T-helper 1 cell (primary cell): ENCODE data around the gene INSM1.

Experiments used
- DNase-seq, 5 donors: peaks; one replicate each; pipeline ENCODE4 v3.0.0-alpha.2; 2012 to 2020

INSM1 gene

GRCh38 chr20:20362774-20363433 lies 5.0 kb upstream of the INSM1 start:
- DNase-seq, result no peak

DNA sequence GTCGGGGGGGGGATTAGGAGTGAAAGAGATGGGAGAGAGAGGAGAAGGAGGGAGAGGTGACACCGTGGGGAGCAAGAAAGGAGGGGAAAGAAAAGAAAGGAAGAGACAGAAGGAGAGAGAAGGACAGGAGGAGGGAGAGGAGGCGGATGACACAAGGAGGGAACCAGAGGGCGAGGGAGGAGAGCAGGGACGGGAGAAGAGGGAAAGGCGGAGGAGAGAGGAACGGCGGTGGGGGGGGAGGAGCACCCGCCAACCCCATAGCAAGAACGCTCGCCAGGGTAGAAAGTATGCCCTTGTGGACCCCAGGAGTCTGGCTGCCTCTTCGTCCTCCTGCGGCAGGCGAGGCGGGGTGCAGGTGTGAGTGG lies 4.5 kb upstream of the INSM1 start:
- DNase-seq, result no peak

- DNase-seq, result no peak
Observed at GRCh38 chr20:20363799-20364592, 3.9 kb upstream of the INSM1 start.

GRCh38 chr20:20364593-20365479 lies 3.1 kb upstream of the INSM1 start:
- DNase-seq, result no peak

DNA sequence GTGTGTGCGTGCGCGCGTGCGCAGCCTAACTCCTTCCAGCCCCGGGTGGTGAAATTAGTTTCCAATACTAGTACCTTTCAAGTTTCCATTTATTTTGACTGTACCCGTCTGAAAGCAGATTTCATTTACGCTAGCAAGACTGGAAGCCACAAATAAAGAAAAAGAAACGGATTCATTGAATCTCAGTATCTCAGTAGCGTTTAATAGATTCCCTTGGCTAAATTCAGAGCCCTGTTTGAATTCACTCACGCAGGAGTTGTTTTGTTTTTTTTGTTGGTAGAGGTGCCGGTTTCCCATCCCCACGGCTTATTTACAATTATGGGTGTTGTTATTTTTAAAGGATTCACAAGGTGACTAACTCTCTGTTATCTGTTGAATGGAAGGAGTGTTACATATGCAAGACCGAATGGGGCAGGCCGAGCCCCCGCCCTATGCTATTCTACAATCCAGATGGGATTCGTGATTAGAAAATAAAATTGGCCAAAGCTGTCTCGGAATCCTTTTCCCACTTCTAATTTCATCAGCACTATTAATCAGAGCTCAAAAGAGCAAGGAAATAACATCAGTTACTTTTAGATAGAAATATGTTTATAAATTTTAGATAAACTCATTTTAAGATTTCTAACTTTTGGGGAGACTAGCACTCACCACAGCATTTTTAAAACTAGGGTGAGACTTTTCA lies 2.3 kb upstream of the INSM1 start:
- no peak for DNase-seq

- no peak for DNase-seq
Observed at GRCh38 chr20:20366551-20366875, 1.4 kb upstream of the INSM1 start.

GRCh38 chr20:20366876-20367574 lies 879 bp upstream of the INSM1 start:
- DNase-seq, result no peak

GRCh38 chr20:20368418-20369249 lies 730 bp downstream of the INSM1 start:
- no peak for DNase-seq

- peak in 1 of 5 donors; percentile 10 for DNase-seq
Observed at GRCh38 chr20:20369250-20370093, 1.6 kb downstream of the INSM1 start.

DNA sequence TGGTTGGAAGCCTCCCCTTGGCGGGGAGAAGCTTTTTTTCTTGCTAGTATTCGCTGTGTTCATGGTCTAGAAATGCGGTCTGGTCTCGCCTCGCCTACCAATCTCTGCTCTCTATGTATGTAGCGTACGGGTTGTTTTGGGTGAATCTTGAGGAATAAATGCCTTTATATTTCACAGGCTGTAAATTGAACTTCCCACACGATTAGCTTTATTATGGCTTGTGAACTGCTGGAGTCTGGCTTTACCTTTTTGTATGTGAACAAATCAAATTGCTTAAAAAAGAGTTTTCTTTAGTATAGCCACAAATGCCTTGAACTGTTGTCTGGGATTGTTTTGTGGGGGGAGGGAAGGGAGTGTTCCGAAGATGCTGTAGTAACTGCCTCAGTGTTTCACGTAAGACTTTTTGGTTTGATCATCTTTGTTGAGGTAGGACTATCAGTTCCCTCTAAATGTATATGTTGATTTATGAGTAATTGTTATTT lies 2.2 kb downstream of the INSM1 start:
- no peak for DNase-seq

- no peak for DNase-seq
Observed at GRCh38 chr20:20371083-20371482, 3.2 kb downstream of the INSM1 start.

GRCh38 chr20:20371681-20372080 lies 3.8 kb downstream of the INSM1 start:
- DNase-seq, result no peak

- no peak for DNase-seq
Observed at GRCh38 chr20:20373091-20373571, 5.2 kb downstream of the INSM1 start.

DNA sequence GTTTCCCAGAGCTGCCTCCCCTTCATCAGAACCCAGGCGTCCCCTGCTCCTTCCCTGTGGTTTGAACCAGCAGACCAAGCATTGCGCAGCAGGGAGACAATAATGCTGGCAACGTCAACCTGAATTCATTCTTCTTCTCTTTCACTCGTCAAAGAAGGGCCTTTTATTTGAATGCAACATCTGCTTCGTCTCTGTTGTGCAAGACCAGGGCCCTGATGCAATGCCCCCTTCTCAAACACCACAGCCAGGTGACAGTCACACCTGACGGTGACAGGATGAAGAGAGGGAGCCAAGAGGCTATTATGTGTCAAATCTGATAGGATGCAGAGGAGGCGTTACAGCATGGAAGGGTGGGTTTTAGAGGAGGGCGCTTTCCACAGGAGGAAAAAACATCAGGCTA lies 8.0 kb downstream of the INSM1 start:
- no peak for DNase-seq

DNA sequence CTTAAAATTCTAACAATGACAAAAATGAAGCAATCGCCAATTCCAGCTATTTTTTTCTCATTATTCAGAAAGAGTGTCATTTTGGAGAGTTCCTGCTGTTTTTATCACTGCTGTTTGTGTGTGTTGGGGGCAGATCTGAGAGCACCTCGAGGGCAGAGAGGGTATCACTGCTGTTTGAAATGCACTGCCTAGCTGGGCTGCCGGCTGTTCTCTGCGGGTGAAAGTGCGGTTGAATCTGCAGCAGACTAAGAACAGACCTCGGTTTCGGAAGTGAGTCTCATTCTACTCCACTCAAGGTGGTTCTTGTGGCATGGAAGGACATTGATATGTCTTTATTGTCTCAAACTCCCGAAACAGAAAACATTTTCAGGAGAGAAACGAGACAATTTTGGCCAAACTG lies 18.3 kb downstream of the INSM1 start:
- no peak for DNase-seq

GRCh38 chr20:20390393-20390792 lies 22.5 kb downstream of the INSM1 start:
- no peak for DNase-seq

DNA sequence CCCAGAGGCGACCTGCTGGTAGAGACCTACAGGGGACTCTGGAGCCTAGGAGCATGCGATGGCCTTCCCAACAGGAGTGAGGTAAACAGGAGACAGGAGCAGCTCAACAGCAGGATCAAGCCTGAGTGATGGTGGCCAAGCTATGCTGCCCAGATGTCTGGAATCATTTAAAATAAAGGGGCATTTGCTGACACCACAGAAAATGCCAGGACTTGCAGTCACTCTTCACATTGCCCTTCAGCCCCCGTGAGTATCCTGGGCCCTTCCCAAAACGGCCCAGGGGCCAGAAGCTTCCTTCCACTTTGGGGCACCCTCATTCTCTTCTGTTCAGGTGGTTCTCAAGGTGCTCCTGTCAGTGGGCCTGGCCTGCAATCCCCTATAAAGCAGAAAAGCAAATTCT lies 23.2 kb downstream of the INSM1 start:
- DNase-seq, result no peak

DNA sequence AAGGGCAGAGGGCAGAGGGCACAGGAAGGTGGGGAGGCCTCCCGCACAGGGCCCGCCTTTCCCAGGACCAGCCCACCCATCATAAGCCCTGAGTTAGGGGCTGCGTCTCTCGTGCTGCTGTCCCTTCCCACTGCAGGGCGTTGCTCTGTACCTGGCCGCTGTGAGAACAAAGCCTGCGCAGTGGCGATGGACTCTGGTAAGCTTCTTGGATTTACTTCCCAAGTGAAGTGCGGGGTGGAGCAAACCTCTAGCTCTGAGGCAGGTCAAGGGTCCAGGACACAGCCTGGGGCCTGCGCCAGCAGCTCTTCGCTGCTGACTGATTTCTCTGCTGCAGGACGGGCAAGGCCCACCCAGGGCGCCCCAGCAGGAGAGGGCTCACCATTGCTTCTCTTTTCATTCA lies 23.9 kb downstream of the INSM1 start:
- no peak for DNase-seq

DNA sequence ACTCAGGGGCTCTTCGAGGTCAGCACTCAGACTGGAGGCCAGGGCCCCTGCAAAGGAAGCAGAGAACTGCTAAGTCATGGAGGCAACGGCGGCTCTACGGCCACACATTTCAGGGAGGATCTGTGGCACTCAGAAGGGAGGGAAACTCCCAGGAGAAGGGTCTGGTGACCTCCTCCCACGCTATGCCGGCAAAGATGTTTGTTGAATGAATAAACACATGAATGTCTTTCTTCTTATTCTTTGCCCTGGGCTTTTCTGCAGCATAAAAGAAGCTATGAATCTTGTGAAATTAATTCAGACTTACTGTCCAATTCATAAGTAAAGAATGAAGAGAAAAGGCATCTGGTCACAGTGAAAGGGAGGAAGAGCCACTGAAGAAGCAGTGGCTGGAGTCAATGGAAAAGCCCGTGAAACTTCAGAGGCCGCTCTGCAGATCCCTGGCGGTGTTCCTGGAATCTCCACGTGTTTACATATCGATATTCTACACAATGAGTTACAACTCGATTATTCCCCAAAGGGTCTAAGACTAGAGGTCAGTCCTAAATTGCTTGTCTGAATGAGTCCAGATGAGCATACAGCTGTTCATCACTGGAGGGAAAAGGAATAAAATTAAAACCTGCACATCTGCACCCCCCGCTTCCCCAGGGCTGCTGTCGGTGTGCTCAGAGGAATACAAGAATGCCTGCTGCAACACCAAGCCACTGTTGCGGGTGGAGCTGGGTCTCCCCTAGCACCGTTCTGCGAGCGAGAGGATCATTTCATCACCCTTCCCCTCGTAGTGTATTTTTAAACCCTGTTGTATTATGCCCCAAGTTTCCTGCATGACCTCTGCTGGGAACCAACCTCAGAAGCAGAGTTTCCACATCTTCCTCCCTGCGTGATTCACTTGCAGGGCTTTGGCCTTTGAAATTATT lies 25.6 kb downstream of the INSM1 start:
- no peak for DNase-seq
